Natural killer cell (primary cell): ENCODE results near the gene LMOD2. TPM values are rescaled to one million over a fixed set of nuclear protein-coding genes. Genes with fewer than 3 reads are reported as not detected.

ENCODE experiments used
- ATAC-seq, 3 donors: fragments of 150-1000 bp in 2 of 3; fragments of 200-7000 bp in 1 of 3; cut with Tn5 transposase; 1 replicate in 1 of 3; 2 replicates in 2 of 3; pipeline ENCODE4 v1.10.0; 2021; ENCODE audit warnings: mild to moderate bottlenecking in 2 of 3, moderate library complexity in 2 of 3
- DNase-seq, 2 donors: peaks; one replicate each; pipeline versions ENCODE4 v3.0.0 to v3.0.0-alpha.2; 2013 to 2021; ENCODE audit warnings: mixed read lengths in 1 of 2
- H3K27ac ChIP-seq: one replicate; pipeline ENCODE4 v1.5.1; 2013; ENCODE audit warnings: mild to moderate bottlenecking, low read length
- H3K27me3 ChIP-seq: one replicate; pipeline ENCODE4 v1.6.1; 2013; ENCODE audit warnings: low read length; ENCODE audit not compliant: control insufficient read depth, insufficient read depth
- H3K36me3 ChIP-seq: one replicate; pipeline ENCODE4 v1.6.1; 2013; ENCODE audit warnings: low read length; ENCODE audit not compliant: control insufficient read depth, insufficient read depth
- H3K4me1 ChIP-seq: one replicate; pipeline ENCODE4 v1.6.1; 2013; ENCODE audit warnings: low read length; ENCODE audit not compliant: control insufficient read depth, insufficient read depth
- H3K4me3 ChIP-seq: one replicate; pipeline ENCODE4 v1.5.1; 2013; ENCODE audit warnings: low read length
- H3K9me3 ChIP-seq: one replicate; pipeline ENCODE4 v1.6.1; 2013; ENCODE audit warnings: low read length; ENCODE audit not compliant: control insufficient read depth, insufficient read depth
- H3K27ac Mint-ChIP-seq, 2 donors: one replicate each; pipeline ENCODE4 v1.8.0; 2022; ENCODE audit warnings: mild to moderate bottlenecking in 2 of 2, mixed read lengths in 2 of 2, moderate library complexity in 1 of 2
- H3K27me3 Mint-ChIP-seq, 2 donors: one replicate each; pipeline ENCODE4 v1.8.0; 2022; ENCODE audit warnings: low read depth in 2 of 2, mixed read lengths in 2 of 2
- H3K36me3 Mint-ChIP-seq: one replicate; pipeline ENCODE4 v1.8.0; 2022; ENCODE audit warnings: mixed read lengths
- H3K4me1 Mint-ChIP-seq, 2 donors: one replicate each; pipeline ENCODE4 v1.8.0; 2022; ENCODE audit warnings: mixed read lengths in 2 of 2
- H3K4me3 Mint-ChIP-seq: one replicate; pipeline ENCODE4 v1.8.0; 2022; ENCODE audit warnings: mild to moderate bottlenecking, moderate library complexity, mixed read lengths
- H3K9me3 Mint-ChIP-seq, 2 donors: one replicate each; pipeline ENCODE4 v1.8.0; 2022; ENCODE audit warnings: mixed read lengths in 2 of 2
- WGBS: methylation state at CpG from one replicate; pipeline ENCODE4 v1.1.7; 2013; ENCODE audit warnings: missing lambda C conversion rate; ENCODE audit not compliant: insufficient coverage; 5-methylcytosine and 5-hydroxymethylcytosine counted together
- intact Hi-C: fragments of 100-400 bp; cut with micrococcal nuclease; formaldehyde crosslinking; loops from one replicate; pipeline ENCODE4 v1.14.2; 2022
- total RNA-seq, 4 donors: library from RNA; stranded (reverse); fragments of 120-200 nt in 1 of 4; gene quantifications; one replicate each; pipeline versions ENCODE4 v1.2.3 to v1.2.4, GENCODE V29; 2013 to 2022
- TF ChIP-seq, protein P1 (sequence below): fragments of 200-600 bp; IDR thresholded peaks from one replicate; pipeline ENCODE4 v1.8.0; 2022; ENCODE audit warnings: antibody characterized with exemption

Gene LMOD2
- total RNA-seq, 3 donors from 2014 or later (not counting 1 experiment from before 2014, with no cell fraction given) = not detected

DNA sequence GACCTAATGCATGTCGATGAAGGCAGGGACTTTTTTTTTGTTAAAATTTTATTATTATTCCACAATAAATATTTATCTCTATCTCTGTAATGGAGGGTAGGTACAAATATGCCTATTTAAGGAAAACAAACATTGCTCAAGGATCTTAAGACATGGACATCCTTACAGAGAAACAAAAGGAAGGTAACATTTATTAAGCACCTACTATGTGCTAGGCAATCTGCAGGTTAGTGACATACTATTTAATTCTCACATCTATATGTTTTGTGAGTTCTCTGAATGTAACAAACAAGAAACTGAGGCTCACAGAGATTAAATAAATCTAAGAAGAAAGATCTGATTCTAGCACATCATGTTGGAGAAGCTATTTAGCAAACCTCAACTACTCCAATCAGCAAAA lies 32.1 kb downstream of the LMOD2 start:
- H3K4me3 ChIP-seq = no peak overlapping the region
- ATAC-seq (no peak), DNase-seq (no peak)
- H3K27ac ChIP-seq = no peak overlapping the region
- intact Hi-C loops = no loop called here
- Mint-ChIP-seq H3K4me1 (no peaks in the 10 kb centered on the region), H3K36me3 (no peaks in the 10 kb centered on the region), H3K27me3 (no peaks in the 10 kb centered on the region), H3K4me3 (no peak overlapping the region), H3K27ac (no peak overlapping the region), H3K9me3 (no peaks in the 10 kb centered on the region)
- no peaks in the 10 kb centered on the region for H3K4me1 ChIP-seq
- H3K27me3 ChIP-seq = no peaks in the 10 kb centered on the region
- TF ChIP-seq, protein P1, sequence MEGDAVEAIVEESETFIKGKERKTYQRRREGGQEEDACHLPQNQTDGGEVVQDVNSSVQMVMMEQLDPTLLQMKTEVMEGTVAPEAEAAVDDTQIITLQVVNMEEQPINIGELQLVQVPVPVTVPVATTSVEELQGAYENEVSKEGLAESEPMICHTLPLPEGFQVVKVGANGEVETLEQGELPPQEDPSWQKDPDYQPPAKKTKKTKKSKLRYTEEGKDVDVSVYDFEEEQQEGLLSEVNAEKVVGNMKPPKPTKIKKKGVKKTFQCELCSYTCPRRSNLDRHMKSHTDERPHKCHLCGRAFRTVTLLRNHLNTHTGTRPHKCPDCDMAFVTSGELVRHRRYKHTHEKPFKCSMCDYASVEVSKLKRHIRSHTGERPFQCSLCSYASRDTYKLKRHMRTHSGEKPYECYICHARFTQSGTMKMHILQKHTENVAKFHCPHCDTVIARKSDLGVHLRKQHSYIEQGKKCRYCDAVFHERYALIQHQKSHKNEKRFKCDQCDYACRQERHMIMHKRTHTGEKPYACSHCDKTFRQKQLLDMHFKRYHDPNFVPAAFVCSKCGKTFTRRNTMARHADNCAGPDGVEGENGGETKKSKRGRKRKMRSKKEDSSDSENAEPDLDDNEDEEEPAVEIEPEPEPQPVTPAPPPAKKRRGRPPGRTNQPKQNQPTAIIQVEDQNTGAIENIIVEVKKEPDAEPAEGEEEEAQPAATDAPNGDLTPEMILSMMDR = no peak
- peaks cover 33% of the 10 kb centered on the region for H3K36me3 ChIP-seq
- no peaks in the 10 kb centered on the region for H3K9me3 ChIP-seq
- WGBS = no CpG with 5 or more reads among the region's 1 CpG

DNA sequence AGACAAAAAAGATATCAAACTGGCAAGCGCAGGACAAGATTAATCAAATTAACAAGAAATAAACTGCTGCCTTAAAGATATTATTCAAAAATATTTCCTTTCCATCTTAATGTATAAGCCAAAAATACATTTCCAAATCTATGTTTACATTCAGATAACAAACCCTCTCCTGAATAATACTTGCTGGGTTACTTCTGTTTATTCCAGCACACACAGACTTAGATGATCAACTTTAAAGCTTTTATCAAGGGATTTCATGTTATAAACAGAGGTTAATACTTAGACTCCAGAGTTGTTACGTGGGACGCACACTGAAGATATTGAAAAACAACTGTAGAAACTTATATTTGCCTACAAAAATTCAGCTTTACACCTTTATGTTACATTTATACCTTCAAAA lies 33.6 kb downstream of the LMOD2 start:
- H3K27me3 ChIP-seq = no peaks in the 10 kb centered on the region
- Mint-ChIP-seq H3K9me3 (no peaks in the 10 kb centered on the region), H3K36me3 (no peaks in the 10 kb centered on the region), H3K27me3 (no peaks in the 10 kb centered on the region), H3K4me3 (no peak overlapping the region), H3K27ac (no peak overlapping the region), H3K4me1 (no peaks in the 10 kb centered on the region)
- WGBS = 100% methylated on average over 1 of the region's 3 CpGs
- TF ChIP-seq, protein P1 = no peak
- no peaks in the 10 kb centered on the region for H3K4me1 ChIP-seq
- ATAC-seq (no peak), DNase-seq (no peak)
- H3K27ac ChIP-seq = no peak overlapping the region
- H3K36me3 ChIP-seq = peaks cover 33% of the 10 kb centered on the region
- no peaks in the 10 kb centered on the region for H3K9me3 ChIP-seq
- intact Hi-C loops = no loop called here
- no peak overlapping the region for H3K4me3 ChIP-seq

DNA sequence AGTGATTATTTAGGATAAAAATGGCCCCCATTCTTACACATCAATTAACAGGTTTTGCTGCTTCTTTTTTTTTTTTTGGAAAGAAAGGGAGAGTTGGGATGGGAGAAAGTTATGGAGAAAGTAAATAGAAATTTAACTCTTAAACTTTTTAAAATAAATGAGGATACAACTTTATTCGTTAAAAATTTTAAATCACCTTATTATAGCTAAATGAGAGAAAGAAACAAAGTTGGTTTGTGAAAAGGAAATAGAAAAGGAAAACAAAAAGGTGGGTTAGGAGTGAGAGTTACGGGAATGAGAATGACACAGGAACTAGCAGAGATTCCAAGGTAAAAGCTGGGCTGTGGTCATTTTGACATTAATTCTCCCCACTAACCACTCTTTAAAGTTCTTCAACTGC lies 34.9 kb downstream of the LMOD2 start:
- peaks cover 40% of the 10 kb centered on the region for H3K36me3 ChIP-seq
- 80% methylated on average over 1 of the region's 2 CpGs for WGBS
- intact Hi-C loops = no loop called here

DNA sequence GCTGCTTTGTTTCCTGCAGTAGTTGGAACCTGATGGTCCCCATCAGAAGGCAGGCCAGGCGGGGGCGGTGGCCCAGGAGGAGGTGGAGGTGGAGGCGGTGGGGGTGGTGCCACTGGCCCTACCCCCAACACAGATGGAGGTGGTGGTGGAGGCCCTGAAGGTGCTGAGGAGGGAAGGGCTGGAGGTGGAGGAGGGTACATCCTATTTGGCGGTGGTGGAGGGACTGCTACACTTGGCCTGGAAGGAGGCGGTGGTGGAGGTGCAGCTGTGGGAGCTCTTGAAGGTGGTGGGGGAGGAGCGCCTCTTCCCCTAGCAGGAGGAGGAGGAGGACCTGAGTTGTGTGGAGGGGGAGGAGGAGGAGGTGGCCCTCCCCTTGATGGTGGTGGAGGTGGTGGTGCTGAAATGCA lies 36.8 kb downstream of the LMOD2 start:
- Mint-ChIP-seq H3K27me3 (no peaks in the 10 kb centered on the region), H3K9me3 (no peaks in the 10 kb centered on the region), H3K4me3 (no peak overlapping the region), H3K27ac (no peak overlapping the region), H3K36me3 (no peaks in the 10 kb centered on the region), H3K4me1 (no peaks in the 10 kb centered on the region)
- no peaks in the 10 kb centered on the region for H3K27me3 ChIP-seq
- ATAC-seq = no peak
- 94% methylated on average over 6 of the region's 6 CpGs for WGBS
- no peaks in the 10 kb centered on the region for H3K9me3 ChIP-seq
- peaks cover 43% of the 10 kb centered on the region for H3K36me3 ChIP-seq
- intact Hi-C loops = no loop called here
- no peaks in the 10 kb centered on the region for H3K4me1 ChIP-seq
- H3K27ac ChIP-seq = no peak overlapping the region
- H3K4me3 ChIP-seq = no peak overlapping the region
- TF ChIP-seq, protein P1 = no peak
- no peak for DNase-seq

More for the DNA sequence above, 34.9 kb downstream of the LMOD2 start:
- Mint-ChIP-seq H3K4me3 (no peak overlapping the region), H3K27ac (no peak overlapping the region), H3K9me3 (no peaks in the 10 kb centered on the region), H3K36me3 (no peaks in the 10 kb centered on the region), H3K27me3 (no peaks in the 10 kb centered on the region), H3K4me1 (no peaks in the 10 kb centered on the region)
- H3K4me1 ChIP-seq = no peaks in the 10 kb centered on the region
- TF ChIP-seq, protein P1 = no peak
- DNase-seq (no peak), ATAC-seq (no peak)
- H3K4me3 ChIP-seq = no peak overlapping the region
- H3K27ac ChIP-seq = no peak overlapping the region
- no peaks in the 10 kb centered on the region for H3K27me3 ChIP-seq
- H3K9me3 ChIP-seq = no peaks in the 10 kb centered on the region
